Measurements from ENCODE around the gene FAM117B.

DNA sequence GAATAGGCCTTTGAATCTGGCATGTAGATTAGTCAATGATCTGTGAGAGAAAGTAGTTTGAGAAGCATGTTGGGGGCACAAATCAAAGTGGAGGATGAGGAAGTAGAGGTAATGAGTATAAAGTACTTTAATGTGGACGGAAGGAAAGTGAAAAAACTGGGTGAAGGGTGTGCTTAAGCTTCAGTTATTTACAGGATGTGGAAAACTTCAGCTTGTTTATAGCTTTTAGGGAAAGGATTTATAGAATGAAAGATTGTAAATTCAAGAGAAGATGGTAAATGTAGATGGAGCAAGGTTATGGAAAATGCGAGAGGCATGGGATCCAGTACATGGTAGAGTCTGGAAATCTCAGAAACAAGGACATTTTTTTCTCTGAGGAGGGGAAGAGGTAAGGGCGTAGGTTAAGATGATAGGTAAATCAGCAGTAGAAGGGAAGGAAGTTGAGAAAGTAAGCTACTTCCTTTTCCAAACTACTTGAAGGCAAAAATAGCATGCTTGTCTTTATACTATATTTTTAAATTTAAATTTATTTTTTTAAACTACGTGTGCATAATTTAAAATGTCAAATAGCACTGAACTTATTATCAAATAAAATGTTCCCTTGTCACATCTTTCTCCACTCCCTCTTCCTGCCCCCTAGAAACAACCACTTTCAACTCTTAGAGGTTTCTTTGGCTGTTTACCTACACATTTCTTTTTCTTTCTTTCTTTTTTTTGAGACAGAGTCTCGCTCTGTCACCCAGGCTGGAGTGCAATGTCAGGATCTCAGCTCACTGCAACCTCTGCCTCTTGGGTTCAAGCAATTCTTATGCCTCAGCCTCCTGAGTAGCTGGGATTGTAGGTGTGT, 8.5 kb downstream of the FAM117B start:
- TF ChIP-seq, protein P1, sequence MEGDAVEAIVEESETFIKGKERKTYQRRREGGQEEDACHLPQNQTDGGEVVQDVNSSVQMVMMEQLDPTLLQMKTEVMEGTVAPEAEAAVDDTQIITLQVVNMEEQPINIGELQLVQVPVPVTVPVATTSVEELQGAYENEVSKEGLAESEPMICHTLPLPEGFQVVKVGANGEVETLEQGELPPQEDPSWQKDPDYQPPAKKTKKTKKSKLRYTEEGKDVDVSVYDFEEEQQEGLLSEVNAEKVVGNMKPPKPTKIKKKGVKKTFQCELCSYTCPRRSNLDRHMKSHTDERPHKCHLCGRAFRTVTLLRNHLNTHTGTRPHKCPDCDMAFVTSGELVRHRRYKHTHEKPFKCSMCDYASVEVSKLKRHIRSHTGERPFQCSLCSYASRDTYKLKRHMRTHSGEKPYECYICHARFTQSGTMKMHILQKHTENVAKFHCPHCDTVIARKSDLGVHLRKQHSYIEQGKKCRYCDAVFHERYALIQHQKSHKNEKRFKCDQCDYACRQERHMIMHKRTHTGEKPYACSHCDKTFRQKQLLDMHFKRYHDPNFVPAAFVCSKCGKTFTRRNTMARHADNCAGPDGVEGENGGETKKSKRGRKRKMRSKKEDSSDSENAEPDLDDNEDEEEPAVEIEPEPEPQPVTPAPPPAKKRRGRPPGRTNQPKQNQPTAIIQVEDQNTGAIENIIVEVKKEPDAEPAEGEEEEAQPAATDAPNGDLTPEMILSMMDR (IDR thresholded peaks at IDR 0.05), result no peak
- TF ChIP-seq POLR2A (IDR thresholded peaks at IDR 0.05) (no peak), POLR2AphosphoS5 (IDR thresholded peaks at IDR 0.05) (no peak), EP300 (IDR thresholded peaks at IDR 0.05) (no peak)
